MCF 10A (cell line): Measurements from ENCODE around the gene PIAS4. TPM values are rescaled to one million over a fixed set of nuclear protein-coding genes. Genes with fewer than 3 reads are reported as not detected.

Experiments
- BruUV-seq: library from RNA; stranded (reverse); fragments of 400-500 nt; replicated peaks from 2 replicates; lab custom pipeline; 2021; lab: Mats Ljungman, UMichigan
- CTCF ChIA-PET: fragments of 300-600 bp; sonication (Branson Sonifier 250); formaldehyde crosslinking; extraction: SDS; loops from one replicate; lab custom pipeline; 2021; ENCODE audit warnings: antibody characterized with exemption, inconsistent platforms; lab: Yijun Ruan, JAX
- POLR2A ChIA-PET: fragments of 300-600, 350-650 bp; sonication (Branson Sonifier 250); formaldehyde crosslinking; extraction: SDS; loops from one replicate; lab custom pipeline; 2020; ENCODE audit warnings: antibody characterized with exemption, inconsistent platforms; lab: Yijun Ruan, JAX
- DNase-seq: peaks from one replicate; pipeline ENCODE4 v3.0.0-alpha.2; 2018; ENCODE audit not compliant: unreplicated experiment
- H3K27ac Mint-ChIP-seq: one replicate; pipeline ENCODE4 v1.8.0; 2022; ENCODE audit warnings: mild to moderate bottlenecking, low read depth, mixed read lengths; ENCODE audit not compliant: unreplicated experiment
- H3K27me3 Mint-ChIP-seq: one replicate; pipeline ENCODE4 v1.8.0; 2022; ENCODE audit warnings: mixed read lengths; ENCODE audit not compliant: insufficient read depth, unreplicated experiment
- H3K36me3 Mint-ChIP-seq: one replicate; pipeline ENCODE4 v1.8.0; 2022; ENCODE audit warnings: mild to moderate bottlenecking, moderate library complexity, mixed read lengths; ENCODE audit not compliant: insufficient read depth, unreplicated experiment
- H3K4me1 Mint-ChIP-seq: one replicate; pipeline ENCODE4 v1.8.0; 2022; ENCODE audit warnings: mixed read lengths; ENCODE audit not compliant: insufficient read depth, unreplicated experiment
- H3K4me3 Mint-ChIP-seq: one replicate; pipeline ENCODE4 v1.8.0; 2022; ENCODE audit warnings: mild to moderate bottlenecking, moderate library complexity, mixed read lengths; ENCODE audit not compliant: unreplicated experiment
- H3K9me3 Mint-ChIP-seq: one replicate; pipeline ENCODE4 v1.8.0; 2022; ENCODE audit warnings: mixed read lengths; ENCODE audit not compliant: unreplicated experiment
- intact Hi-C: fragments of 100-400 bp; cut with micrococcal nuclease; formaldehyde crosslinking; loops from 2 replicates; pipeline ENCODE4 v1.14.1; 2022
- total RNA-seq: library from RNA; stranded (reverse); gene quantifications from 2 replicates; pipeline ENCODE4 v1.2.3, GENCODE V29; 2022
- TF ChIP-seq, protein P1 (sequence below): fragments of 200-600 bp; IDR thresholded peaks from one replicate; pipeline ENCODE4 v1.8.0; 2022; ENCODE audit warnings: antibody characterized with exemption, mild to moderate bottlenecking; ENCODE audit not compliant: unreplicated experiment

Gene PIAS4
- total RNA-seq, 1 experiment from 2014 or later, result 15.1 TPM

DNA sequence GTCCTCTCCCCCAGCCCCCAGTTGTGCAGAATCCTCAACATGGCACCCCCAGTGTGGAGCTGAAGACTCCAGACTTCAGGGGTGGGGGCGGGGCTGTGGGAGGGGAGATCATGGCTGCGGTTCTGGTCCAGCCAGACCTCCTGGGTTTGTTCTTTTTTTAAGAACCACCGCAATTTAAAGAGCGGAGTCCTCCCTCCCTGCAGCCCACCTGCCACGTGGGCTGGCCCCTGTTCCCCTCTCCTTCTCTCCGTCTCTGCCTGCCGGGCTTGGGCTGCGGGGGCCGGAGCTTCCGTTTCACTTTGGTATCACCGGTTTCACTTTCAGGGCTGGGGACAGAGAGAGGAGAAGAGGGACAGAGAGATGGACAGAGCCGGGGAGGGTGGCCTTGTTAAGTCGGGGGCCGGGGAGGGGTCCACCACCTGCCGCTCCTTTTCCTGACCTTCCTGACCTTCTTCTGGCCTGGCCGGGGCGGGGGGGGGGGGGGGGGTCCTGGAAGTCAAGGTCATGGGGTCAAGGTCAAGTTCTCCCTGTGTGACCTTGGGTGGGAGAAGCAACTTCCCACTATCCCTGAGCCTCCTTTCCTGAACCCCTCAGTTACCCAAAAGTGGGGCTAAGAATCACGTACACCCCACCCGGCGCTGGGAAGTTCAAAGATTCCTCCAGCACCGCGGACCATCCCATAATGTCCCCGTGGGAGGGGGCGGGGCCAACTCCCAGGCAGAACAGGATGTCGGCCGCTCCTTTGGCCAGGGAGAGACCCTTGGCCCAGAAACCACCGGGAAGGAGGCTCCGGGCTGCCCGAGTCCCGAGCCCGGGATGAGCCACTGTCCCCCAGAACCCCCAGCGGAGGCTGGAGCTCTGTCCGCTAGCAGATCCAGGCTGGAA lies 70.5 kb downstream of the PIAS4 start:
- TF ChIP-seq, protein P1, sequence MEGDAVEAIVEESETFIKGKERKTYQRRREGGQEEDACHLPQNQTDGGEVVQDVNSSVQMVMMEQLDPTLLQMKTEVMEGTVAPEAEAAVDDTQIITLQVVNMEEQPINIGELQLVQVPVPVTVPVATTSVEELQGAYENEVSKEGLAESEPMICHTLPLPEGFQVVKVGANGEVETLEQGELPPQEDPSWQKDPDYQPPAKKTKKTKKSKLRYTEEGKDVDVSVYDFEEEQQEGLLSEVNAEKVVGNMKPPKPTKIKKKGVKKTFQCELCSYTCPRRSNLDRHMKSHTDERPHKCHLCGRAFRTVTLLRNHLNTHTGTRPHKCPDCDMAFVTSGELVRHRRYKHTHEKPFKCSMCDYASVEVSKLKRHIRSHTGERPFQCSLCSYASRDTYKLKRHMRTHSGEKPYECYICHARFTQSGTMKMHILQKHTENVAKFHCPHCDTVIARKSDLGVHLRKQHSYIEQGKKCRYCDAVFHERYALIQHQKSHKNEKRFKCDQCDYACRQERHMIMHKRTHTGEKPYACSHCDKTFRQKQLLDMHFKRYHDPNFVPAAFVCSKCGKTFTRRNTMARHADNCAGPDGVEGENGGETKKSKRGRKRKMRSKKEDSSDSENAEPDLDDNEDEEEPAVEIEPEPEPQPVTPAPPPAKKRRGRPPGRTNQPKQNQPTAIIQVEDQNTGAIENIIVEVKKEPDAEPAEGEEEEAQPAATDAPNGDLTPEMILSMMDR, result no peak
- POLR2A ChIA-PET, result no interaction called here
- Mint-ChIP-seq H3K9me3 (no peaks in the 10 kb centered on the region), H3K4me1 (no peaks in the 10 kb centered on the region), H3K36me3 (no peaks in the 10 kb centered on the region), H3K27me3 (no peaks in the 10 kb centered on the region), H3K27ac (no peak overlapping the region), H3K4me3 (peak overlapping the region; percentile 36)
- CTCF ChIA-PET, result interaction anchor here (0.6 kb wide), 2 partner anchors 42 to 558 kb away, joined by 3 to 4 read pairs; no protein-coding TSS in a partner anchor
- DNase-seq, result peak; percentile 36
- no TSS peak for BruUV-seq
- intact Hi-C loops, result loop anchor here (10.0 kb wide), 1 partner anchor 57 kb away; no protein-coding TSS in a partner anchor

DNA sequence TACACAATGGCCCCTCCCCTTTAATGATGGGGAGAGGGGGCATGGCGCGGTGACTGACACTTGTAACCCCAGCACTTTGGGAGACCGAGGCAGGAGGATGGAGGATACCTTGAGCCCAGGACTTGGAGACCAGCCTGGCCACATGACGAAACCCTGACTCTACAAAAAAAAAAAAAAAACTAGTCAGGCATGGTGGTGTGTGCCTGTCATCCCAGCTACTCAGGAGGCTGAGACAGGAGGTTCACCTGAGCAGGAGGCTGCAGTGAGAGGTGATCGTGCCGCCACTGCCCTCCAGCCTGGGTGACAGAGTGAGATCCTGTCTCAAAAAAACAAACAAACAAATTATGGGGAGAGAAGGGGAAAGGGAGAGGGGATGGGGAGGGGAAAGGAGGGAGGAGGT lies 72.9 kb downstream of the PIAS4 start:
- ChIA-PET POLR2A (no interaction called here), CTCF (interaction anchor here (0.8 kb wide), 1 partner anchor 60 kb away, joined by 4 read pairs; no protein-coding TSS in a partner anchor)
- Mint-ChIP-seq H3K36me3 (peaks cover 6% of the 10 kb centered on the region), H3K27ac (no peak overlapping the region), H3K9me3 (no peaks in the 10 kb centered on the region), H3K4me1 (no peaks in the 10 kb centered on the region), H3K27me3 (no peaks in the 10 kb centered on the region), H3K4me3 (no peak overlapping the region)
- DNase-seq, result no peak
- BruUV-seq, result no TSS peak
- intact Hi-C loops, result no loop called here
- TF ChIP-seq, protein P1, result no peak

DNA sequence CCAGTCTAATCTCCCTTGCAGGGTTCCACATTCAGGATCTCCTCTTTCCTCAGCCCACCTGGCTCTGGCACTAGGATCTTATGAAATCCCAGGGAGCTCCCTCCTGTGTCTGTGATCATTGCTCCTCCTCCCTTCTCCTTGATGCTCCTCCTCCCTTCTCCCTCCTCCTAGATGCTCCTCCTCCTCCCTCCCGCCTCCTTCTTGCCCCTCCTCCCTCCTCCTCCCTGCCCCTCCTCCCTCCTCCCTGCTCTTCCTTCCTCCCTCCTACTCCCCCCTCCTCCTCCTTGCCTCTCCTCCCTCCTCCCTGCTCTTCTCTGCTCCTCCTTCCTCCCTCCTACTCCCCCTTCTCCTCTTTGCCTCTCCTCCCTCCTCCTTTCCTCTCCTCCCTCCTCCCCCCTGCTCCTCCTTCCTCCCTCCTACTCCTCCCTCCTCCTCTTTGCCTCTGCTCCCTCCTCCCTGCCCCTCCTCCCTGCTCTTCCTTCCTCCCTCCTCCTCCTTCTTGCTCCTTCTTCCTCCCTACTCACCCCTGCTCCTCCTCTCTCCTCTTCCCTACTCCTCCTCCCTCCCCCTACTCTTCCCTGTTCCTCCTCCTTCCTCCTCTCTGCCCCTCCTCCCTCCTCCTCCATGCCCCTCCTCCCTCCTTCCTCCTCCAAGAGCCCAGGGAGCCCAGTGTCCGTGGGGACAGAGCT lies 74.0 kb downstream of the PIAS4 start:
- H3K36me3 Mint-ChIP-seq, result peaks cover 12% of the 10 kb centered on the region
- no peak overlapping the region for H3K4me3 Mint-ChIP-seq
- ChIA-PET POLR2A (no interaction called here), CTCF (interaction anchor here (0.7 to 0.8 kb wide), 2 partner anchors 59 to 106 kb away, joined by 4 read pairs; no protein-coding TSS in a partner anchor)
- peak; percentile 46 for DNase-seq
- intact Hi-C loops, result no loop called here
- H3K4me1 Mint-ChIP-seq, result no peaks in the 10 kb centered on the region
- H3K27me3 Mint-ChIP-seq, result no peaks in the 10 kb centered on the region
- TF ChIP-seq, protein P1, result no peak
- no peak overlapping the region for H3K27ac Mint-ChIP-seq
- no peaks in the 10 kb centered on the region for H3K9me3 Mint-ChIP-seq
- BruUV-seq, result no TSS peak

DNA sequence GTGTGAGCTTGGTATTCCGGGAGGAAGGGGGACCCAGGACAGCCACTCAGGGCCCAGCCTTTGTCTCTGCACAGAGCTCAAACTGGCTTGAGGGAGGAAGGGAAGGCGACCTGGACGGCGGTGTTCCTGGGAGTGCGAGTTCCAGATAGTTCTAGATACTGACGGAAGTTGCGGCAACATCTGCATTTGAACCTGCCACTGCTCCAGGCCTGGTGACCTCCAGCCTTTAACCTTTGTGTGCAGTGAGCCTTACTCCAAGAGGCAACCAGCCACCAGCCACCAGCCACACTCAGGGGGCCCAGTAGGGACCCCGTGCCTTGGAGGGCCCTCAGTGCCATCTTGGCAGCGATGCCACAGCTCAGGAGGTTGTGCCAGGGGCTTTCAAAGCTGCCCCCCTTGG lies 74.6 kb downstream of the PIAS4 start:
- intact Hi-C loops, result no loop called here
- no peak overlapping the region for H3K27ac Mint-ChIP-seq
- no TSS peak for BruUV-seq

More for the DNA sequence above, 74.6 kb downstream of the PIAS4 start:
- Mint-ChIP-seq H3K4me3 (no peak overlapping the region), H3K27me3 (no peaks in the 10 kb centered on the region), H3K36me3 (peaks cover 15% of the 10 kb centered on the region), H3K9me3 (no peaks in the 10 kb centered on the region), H3K4me1 (no peaks in the 10 kb centered on the region)
- TF ChIP-seq, protein P1, result no peak
- POLR2A ChIA-PET, result no interaction called here
- CTCF ChIA-PET, result no interaction called here
- DNase-seq, result no peak
